ENCODE results near the gene MVK.

DNA sequence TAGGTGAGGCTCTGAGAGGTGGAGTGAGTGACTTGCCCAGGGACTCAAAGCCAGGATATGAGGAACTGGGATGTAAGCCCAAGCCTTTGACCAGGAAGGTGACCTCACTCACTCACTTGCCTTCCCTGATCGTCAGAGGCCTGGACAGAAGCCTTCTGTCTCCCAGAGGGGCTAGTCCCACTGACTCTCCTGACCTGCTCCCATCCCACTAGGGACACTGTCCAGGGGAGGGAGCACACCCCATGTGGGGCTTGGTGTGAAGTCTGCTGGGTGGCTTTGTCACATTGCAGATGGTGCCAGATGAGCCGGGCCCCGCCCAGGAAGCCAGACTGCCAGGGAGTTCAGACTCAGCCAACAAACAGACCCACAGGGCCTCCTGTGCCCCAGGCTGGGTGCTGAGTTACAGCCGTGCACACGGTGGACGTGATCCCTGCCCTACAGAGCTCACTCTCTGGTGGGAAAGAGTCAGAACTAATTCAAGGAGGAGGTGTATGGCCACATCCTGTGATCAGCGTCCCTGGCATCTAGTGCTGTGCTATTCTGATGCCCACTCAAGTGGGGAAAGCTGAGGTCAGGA lies 28.6 kb upstream of the MVK start:
- TF ChIP-seq, protein P1, sequence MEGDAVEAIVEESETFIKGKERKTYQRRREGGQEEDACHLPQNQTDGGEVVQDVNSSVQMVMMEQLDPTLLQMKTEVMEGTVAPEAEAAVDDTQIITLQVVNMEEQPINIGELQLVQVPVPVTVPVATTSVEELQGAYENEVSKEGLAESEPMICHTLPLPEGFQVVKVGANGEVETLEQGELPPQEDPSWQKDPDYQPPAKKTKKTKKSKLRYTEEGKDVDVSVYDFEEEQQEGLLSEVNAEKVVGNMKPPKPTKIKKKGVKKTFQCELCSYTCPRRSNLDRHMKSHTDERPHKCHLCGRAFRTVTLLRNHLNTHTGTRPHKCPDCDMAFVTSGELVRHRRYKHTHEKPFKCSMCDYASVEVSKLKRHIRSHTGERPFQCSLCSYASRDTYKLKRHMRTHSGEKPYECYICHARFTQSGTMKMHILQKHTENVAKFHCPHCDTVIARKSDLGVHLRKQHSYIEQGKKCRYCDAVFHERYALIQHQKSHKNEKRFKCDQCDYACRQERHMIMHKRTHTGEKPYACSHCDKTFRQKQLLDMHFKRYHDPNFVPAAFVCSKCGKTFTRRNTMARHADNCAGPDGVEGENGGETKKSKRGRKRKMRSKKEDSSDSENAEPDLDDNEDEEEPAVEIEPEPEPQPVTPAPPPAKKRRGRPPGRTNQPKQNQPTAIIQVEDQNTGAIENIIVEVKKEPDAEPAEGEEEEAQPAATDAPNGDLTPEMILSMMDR (conservative IDR thresholded peaks at IDR 0.05), result no peak
- TF ChIP-seq EZH2 (IDR thresholded peaks at IDR 0.05; ENCODE audit: low read depth), result no peak

Data from PC-9 (cell line).